IPS DF 4.7 (cell line): Measurements from ENCODE around the gene SLC38A8.

ENCODE experiments used
- DNase-seq: peaks from one replicate; pipeline ENCODE4 v3.0.0-alpha.2; 2013; ENCODE audit warnings: low spot score; ENCODE audit errors: extremely low read depth

SLC38A8 gene

DNA sequence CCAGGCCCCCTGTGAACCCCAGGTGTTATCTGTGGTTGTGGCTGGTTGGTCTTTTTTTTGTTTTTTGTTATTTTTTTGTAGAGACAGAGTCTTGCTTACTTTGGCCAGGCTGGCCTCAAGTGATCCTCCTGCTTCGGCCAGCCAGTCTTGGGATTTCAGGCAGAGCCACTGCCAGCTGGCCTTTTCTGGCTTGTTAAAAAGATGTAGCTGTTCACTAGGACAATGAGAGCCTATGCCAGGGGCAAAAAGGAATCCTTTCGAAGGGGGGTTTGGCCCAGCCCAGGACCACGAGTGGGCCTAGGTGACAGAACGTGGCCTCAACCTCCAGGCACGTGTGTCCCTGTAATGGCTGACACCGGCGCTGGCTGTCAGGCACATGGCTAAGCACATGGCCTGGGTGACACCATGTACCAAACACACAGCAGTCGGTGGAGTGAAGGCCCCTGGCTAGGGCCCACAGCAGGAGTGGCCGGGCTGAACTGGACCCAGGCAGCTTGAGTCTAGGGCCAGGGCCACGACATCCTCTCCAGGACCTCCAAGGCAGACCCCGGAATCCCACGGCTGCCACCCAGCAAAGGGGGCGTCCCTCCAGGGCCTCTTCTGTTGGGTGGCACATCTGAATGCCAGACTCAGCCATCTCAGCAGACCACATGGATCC is 6.9 kb upstream of the SLC38A8 start:
- DNase-seq, result no peak

DNA sequence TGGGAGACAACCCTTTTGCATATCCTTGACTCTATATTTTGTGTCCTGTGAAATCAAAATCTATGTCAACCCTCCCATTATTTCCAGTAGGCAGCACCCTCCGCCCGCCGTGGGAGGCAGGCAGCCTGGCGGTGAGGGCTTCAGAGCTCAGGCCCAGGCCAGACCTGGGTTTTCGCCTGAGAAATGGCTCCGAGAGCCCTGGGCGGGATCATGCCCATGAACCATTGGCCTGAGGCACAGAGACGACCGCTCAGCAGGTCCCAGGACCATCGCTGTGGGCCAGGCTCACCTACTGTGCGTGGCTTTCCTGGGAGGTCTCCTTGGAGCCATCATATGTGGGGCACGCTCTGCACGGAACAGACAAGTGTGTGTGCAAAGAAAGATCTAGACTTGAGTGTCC is 6.3 kb upstream of the SLC38A8 start:
- DNase-seq, result no peak

DNA sequence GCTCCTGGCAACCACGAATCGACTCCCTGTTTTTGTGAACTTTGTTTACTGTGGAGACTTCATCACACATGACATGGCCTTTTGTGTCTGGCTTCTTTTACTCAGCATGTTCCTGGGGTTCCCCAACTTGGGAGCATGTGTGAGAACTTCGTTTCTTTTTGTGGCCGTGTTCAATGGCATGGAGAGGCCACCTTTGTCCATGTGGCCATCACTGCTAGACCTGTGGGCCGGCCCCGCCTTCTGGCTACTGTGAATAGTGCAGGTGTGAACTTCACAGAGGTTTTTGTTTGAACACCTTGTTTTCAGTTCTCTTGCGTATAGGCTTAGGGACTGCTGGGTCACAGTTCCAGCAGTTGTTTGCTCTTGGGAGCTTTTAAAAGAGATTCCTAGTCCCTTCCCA is 5.7 kb upstream of the SLC38A8 start:
- no peak for DNase-seq

DNA sequence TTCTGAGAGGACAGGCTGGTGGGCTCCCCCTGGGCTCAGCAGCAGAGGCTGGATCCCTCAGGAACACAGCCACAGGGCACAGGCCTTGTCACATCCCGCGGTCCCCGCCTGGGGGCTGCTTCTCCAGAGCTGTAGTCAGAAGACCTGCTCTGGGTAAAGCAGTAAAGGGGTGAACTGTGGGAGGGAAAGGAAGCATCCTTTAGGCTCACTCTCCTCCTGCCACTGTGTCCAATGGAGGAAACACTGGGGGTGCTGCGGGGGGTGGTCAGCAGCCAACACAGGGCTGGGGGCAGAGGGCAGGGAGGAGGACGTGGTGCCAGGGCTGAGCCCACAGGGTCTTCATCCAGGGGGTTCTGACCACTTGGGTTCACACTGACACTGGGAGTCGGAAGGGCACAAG is 5.0 kb upstream of the SLC38A8 start:
- DNase-seq, result no peak

DNA sequence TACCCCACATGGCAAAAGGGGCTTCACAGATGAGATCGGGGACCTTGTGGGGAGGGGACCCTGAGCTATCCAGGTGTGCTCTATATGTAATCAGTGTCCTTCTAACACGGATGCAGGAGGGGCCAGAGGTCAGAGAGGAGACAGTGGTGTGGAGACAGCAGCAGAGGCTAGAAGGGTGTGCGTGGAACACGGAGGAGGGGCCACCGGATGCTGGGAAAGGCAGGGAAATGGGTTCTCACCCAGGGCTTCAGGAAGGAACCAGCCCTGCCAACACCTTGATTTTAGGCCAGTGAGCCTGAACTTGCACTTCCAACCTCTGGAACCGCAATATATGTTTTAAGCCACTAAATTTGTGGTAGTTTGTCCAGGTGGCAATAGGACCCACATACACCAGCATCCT is 4.6 kb upstream of the SLC38A8 start:
- no peak for DNase-seq

DNA sequence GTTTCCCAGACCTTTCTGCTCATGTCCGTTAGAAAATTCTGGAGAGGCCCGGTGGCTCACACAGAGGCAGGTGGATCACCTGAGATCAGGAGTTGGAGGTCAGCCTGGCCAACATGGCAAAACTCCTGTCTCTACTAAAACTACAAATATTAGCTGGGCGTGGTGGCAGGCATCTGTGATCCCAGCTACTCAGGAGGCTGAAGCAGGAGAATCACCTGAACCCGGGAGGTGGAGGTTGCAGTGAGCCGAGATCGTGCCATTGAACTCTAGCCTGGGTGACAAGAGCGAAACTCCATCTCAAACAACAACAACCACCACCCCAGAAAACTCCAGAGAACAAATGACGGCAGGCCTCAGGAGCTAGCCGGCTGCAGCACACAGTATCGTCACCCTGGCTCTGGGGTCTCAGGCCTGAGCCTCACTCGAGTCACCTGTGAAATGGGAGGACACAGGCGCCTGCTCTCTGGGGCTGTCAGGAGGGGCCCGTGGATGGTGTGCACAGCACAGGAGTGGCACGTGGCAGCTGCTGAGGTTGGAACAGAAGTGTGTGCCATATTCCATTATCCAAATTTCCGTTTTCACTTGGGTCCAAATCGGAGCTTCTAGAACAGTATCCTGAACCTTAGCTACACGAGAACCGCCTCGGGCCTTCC is 3.3 kb upstream of the SLC38A8 start:
- DNase-seq, result no peak

DNA sequence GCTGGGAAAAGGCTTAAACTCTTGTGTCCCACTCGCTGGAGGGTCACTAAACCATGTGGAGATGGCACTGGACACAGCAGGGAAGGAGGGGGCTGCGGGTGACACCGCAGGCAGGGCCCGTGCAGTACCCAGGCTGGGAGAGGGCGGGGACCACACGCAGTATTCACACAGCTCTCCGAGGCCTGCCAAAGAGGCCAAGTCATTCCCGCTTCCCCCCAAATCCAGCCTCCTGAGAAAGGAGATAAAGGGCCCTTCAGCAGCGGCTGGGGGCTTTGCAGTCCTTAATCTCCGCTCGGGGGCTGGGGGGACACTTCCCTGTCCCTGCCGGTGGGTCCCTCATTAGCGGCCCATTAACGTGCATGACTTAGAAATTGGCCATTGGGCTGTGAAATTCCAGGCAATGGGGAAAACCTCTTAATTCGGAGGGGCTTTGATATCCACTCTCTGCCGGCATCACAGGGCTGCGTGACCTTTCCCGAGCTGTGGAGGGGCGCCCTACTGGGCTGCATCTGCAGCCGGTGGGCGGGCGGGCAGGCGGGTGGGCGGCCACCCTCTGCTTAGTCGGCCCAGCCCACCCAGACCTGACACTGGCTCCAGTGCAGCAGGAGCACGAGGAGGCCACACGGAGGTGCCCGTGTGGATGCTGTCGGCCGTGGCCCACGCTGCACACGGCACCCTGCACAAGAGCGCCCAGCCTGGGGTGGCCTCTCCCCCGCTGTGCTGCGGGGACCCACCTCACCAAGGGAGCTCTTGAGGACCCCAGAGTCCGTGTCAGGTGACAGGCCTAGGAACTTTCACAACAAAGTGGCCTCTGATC is 2.6 kb upstream of the SLC38A8 start:
- DNase-seq, result no peak

DNA sequence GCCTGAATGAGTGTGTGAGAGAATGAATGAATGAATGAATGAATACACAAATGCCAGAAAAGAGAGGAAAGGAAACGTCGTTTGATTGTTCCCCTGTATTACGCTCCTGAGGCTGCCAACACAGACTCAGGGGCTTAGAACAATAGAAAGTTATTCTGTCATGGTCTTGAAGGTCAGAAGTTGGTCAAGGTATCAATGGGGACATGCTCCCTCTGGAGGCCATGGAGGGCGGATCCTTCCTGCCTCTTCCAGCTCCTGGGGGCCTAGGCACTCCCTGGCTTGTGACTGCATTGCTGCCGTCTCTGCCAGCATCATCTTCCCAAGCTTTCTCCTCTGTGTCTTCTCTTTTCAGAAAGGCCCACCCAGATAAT is 1.5 kb upstream of the SLC38A8 start:
- DNase-seq, result no peak

DNA sequence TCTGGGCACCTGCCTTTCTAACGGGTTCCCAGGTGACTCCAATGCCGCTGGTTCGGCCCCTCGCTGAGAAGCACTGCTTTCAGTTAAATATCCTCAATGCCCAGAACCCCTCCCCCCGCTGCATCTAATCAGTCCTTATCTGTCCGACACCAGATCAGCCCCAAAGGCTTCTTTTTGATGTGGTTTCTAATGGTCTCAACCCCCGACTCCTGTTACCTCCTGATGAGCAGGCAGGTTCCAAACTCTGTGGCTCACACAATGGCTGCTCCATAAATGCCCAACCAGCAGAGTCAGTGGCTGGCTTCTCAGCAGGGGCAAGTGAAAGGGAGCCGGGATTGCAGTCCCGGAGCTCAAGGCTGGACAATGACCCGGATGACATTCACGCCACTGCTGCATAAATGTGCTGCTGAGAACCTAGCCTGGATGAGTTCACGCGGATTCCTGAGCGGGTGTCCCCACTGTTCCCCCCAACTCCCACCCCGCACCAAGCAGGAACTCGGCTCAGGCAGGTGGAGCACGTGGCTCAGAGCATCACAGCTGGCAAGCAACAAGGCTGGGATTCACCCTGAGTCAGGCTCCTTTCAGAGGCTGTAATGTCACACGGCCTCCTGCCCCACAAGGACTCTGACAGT is 1.0 kb upstream of the SLC38A8 start:
- DNase-seq, result no peak

DNA sequence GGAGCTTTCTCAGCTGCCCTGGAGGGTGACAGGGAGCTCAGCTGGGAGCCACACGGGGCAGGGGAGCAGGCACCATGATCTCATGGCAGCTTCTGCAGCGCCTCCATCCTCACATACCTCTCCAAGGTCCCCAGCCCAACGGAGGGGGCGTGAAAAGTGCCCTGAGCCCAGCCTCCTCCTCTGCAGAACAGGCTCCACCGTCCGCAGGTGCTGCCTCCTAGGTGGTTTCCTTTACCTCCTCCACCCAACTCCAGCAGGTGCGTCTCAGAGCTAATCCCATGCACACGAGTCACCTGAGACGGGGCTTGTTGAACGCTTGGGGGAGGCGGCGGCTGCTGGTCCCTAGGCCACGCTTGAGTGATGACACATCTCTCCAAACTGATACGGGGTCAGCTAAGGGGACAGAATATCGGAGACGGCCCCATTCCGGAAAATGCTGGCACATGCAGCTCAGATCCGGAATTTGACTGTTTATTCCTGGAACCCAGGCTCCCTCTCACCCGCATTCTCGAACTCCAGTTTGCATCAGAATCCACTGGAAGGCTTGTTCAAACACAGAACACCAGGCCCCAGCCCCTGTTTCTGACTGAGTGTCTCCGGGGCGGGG is 387 bp upstream of the SLC38A8 start:
- DNase-seq, result no peak

DNA sequence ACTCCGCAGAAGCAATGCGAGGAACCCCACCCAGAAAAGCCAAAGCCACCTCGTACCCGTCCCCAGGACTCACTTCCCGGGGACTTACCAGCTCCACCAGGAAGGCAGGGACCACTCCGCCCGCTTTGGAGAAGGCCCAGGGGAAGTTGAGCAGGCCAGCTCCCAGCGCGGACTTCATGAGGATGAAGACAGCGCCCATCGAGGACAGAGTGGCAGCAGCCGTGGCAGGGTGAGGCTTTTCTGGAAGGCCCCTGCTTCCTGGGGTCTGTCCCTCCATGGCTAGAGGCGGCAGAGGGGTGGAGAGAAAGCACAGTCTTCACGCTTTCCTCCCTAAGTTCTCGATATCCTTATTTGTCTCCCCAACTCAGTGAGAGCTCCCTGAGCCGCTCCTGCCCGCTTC is 714 bp downstream of the SLC38A8 start:
- DNase-seq, result no peak

DNA sequence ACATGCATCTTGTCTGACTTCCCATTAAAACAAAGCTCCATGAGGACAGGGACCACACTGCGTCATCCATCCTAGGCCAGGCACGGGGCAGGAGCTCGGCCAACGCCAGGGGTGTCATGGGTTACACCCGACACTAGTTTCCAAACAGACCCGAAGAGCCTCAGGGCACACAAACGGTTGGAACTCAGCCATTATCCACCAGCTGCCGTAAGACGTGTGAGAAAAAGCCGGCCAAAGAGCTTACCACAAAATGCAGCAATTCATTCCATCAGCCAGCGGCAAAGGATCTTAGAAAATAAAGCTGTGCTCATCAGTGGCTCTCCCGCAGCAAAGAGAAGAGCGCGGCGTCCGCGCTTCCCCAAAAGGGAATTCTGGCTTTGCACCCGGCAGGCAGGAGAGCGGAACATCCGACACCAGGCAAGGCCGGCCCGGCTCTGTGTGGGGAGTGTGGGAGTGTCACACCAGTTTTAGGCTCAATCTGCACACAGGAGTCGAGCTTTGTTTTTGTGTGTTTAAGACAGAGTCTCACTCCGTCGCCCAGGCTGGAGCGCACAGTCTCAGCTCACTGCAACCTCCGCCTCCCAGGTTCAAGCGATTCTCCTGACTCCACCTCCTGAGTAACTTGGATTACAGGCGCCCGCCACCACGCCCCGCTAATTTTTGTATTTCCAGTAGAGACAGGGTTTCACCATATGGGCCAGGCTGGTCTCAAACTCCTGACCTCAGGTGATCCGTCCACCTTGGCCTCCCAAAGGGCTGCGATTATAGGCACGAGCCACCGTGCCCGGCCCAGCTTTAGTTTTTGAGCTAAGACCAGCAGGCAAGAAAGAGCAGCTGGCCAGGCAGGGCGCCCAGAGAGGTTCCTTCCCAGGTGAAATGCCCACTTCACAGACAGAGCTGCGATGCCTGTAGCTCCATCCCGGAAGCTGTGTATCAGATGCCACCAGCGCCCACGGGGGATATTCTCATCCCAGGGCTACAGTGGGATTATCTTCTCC is 1.5 kb downstream of the SLC38A8 start:
- DNase-seq, result no peak

DNA sequence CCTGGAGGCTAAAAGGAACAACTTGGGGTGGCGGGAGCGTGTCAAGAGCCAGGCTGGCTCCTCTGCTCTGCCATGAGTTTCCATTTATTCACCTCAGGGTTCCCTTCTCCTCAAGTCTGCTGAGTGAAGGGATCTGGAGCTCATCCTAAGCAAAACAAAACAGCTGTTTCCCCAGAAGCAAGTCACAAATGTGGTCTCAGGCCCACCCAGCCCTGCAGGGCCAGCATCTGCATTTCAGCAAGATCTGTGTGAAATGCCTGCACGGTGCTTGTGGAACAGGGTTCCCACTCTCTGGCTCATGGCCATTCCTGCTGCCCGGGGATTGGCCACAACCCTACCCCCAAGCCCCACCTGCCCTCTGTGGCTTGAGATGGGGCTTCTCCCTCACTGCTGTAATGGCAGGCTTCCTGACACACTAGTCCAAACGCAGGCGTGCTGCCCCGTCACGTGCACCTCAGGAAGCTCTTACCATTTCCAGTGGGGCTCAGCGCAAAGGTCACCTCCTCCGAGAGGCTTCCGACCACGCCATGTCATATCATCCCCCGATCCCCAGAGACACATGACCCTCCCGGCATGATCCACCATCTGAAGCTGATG is 2.3 kb downstream of the SLC38A8 start:
- no peak for DNase-seq

DNA sequence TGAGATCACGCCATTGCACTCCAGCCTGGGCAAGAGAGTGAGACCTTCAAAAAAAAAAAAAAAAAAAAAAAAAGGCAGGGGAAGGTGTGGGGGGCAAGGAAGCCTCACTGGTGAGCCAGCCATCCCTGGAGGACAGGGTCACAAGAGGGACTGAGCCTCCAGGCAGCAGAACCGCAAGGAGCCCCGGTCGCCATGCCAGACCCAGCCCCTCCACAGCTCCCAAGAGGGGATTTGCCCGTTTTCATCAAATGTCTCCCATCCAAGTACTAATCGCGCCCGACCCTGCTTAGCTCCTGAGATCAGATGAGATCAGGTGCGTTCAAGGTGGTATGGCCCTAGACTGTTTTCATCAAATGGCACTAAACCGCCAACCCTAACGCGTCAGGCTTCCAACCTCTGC is 2.9 kb downstream of the SLC38A8 start:
- DNase-seq, result no peak

DNA sequence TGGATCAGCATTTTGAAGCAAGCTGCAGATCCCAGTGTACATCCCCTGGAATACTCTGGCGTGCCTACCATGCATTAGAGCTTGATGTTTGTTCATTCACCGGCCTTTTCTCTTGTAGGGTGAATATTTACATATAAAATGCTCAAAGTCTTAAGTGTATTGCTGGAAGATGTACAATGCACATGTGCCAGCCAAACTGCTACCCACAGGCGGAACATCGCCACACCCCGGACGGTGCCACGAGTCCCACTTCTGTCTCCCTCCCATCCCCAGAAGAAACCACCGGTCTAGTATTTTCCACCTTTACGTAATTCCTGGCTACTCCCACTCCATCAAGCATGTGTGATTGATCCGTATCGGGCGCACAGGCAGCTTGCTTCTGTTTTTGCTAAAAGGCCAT is 4.1 kb downstream of the SLC38A8 start:
- DNase-seq, result no peak

DNA sequence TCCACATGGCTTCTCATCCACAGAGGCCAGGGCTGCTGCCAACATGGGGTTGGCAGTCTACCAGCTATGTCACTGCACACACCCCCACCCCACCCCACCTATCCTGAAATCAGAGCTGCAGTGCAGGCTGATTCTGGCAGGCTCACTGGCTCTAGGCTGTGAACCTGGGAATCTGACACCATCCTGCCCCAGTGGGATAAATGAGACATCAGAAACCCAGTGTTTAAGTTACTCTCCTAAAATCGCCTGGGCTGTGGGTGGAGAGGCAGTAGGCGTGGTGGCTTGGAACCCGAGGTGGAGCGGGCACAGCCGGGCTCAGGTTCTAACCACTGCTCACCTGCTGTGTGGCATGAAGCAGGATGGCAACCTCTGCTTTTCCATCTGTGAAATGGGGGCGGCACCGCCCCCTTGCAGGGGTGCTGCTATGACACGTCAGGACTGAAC is 5.6 kb downstream of the SLC38A8 start:
- no peak for DNase-seq

DNA sequence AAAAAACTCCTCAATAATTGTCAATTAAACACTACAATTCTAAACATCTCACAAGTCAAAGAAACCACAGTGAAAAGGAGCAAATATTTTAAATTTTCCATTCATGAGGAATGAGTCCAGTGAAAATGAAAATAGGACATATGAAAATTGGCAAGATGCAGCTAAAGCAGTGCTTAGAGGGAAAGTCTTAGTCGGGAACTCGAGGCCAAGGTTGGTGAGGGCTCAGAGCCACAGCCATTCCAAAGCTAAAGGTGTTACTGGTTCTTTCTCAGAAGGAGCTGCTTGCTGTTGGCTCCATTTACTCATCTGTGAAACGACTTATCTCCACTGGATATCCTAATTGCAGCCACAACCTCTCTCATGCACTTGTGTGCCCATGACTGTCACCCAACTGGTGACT is 6.5 kb downstream of the SLC38A8 start:
- no peak for DNase-seq

DNA sequence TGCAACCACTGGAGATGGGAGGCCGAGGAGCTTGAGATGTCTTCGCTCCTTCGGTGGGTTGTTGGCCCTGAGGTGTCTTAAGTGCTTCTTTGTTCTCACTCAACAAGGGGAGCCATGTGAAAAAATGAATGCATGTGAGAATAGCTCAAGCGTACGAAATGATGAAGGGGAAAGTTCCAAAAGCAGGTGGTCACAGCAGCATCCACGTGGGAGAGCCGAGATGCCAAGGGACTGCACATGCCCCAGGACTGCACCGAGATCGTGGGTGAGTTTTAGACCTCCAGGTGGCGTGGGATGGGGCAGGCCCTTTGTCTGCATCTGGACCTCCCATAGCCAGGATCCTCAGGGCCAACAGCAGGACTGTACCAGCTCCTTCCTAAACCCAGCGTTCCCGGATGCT is 8.1 kb downstream of the SLC38A8 start:
- no peak for DNase-seq

DNA sequence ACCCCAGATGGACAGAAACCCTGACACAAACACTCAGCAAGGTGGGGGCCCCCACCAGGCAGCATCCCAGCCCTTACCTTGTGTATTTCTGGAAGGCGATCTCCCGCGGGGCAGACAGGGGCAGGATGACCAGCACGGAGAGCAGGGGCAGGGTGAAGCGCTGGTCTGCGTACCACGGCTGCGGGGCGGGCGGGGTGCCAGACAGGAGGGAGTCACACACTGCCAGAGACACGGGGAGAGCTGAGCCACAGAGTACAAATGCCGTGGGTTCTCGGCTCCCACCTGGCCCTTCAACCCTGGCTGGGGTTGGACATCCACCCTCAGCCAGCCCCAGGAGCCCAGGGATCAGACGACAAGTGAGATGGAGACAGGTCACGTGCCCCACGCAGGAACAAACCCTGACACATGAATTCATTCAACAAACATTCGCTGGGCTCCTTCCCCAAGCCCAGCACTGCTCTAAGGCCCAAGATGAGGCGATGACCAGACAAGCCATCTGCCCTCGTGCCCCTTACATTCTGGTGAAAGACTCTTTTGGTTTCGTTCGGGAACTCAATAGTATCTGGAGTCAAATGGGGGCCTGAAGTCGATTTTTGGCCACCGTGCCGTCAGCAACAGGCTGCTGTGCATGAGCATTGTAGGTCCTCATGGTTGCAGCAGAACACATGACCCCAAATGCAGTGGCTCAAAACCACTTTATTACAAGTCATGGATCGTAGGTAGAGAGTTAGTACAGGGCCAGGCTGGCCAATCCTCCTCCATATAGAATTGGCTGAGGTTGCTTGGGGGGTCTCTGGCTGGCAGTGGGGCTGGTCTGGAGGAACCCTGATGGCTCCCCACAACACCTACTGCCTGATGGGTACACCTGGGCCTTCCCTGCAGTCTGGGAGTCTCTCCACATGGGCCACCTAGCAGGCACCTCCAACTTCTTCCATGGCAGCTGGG is 9.1 kb downstream of the SLC38A8 start:
- no peak for DNase-seq
